ENCODE measurements around the gene TBC1D22B.

GRCh38 chr6:37323580-37323979, 66.0 kb downstream of the TBC1D22B start:
- TF ChIP-seq CTCF (IDR thresholded peaks at IDR 0.05) (no peak), POLR2A (IDR thresholded peaks at IDR 0.05) (no peak)
